ENCODE data around the gene APP.

- TF ChIP-seq CTCF (IDR thresholded peaks at IDR 0.05; ENCODE audit: borderline replicate concordance, extremely low read depth, low read length, poor library complexity, severe bottlenecking) (no peak), EZH2 (IDR thresholded peaks at IDR 0.05; ENCODE audit: borderline replicate concordance, low read depth, low read length, severe bottlenecking) (no peak)
Measured at GRCh38 chr21:25907573-25908275, 262.8 kb downstream of the APP start.
